Activated naive CD4-positive, alpha-beta T cell treated with anti-CD3 and anti-CD28 coated beads, Interleukin-2, amount 10 ng/mL, durations not matched to agents 7 days and 5 days (primary cell): ENCODE data around the gene DNAAF5.

Experiments used
- CTCF ChIA-PET: fragments of 350-600 bp; sonication (Branson Sonifier 250); formaldehyde crosslinking; loops from one replicate; lab custom pipeline; 2021; ENCODE audit warnings: antibody characterized with exemption; lab: Charles Lee
- DNase-seq: peaks from one replicate; pipeline ENCODE4 v3.0.0-alpha.2; 2020
- H3K27ac Mint-ChIP-seq: one replicate; pipeline ENCODE4 v1.8.0; 2021; ENCODE audit warnings: mild to moderate bottlenecking, moderate library complexity, mixed read lengths
- H3K27me3 Mint-ChIP-seq: one replicate; pipeline ENCODE4 v1.8.0; 2021; ENCODE audit warnings: mild to moderate bottlenecking, mixed read lengths
- H3K36me3 Mint-ChIP-seq: one replicate; pipeline ENCODE4 v1.8.0; 2021; ENCODE audit warnings: mixed read lengths
- H3K4me1 Mint-ChIP-seq: one replicate; pipeline ENCODE4 v1.8.0; 2021; ENCODE audit warnings: mixed read lengths
- H3K4me3 Mint-ChIP-seq: one replicate; pipeline ENCODE4 v1.8.0; 2021; ENCODE audit warnings: mild to moderate bottlenecking, moderate library complexity, mixed read lengths
- H3K9me3 Mint-ChIP-seq: one replicate; pipeline ENCODE4 v1.8.0; 2021; ENCODE audit warnings: mixed read lengths

DNAAF5 gene

DNA sequence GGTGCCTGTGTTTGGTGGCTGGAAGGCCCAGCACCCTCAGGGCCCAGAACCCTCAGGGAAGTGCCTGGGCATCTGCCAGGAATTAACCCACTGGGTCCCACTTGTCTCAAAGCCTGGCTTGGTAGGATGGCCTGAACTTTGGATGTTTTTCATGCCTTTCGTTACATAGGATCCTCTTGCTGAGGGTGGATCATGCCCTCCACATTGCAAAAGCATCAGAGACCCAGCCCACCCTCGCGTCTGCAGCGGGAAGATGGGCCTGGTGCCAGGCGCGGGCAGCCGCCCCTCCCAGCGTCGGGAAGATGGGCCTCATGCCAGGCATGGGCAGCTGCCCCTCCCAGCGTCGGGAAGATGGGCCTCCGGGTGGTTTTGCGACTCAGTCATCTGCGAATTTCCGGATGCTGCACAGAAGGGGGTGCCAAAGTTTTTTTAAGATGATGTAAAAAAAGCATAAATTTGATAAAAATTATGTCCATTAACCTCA, 52.5 kb downstream of the DNAAF5 start:
- H3K27ac Mint-ChIP-seq, result no peak overlapping the region
- CTCF ChIA-PET, result interaction anchor here (0.6 kb wide), 1 partner anchor 196 kb away, joined by 3 read pairs; no protein-coding TSS in a partner anchor
- H3K36me3 Mint-ChIP-seq, result peaks cover 25% of the 10 kb centered on the region
- no peaks in the 10 kb centered on the region for H3K9me3 Mint-ChIP-seq
- no peak for DNase-seq
- no peaks in the 10 kb centered on the region for H3K27me3 Mint-ChIP-seq
- no peaks in the 10 kb centered on the region for H3K4me1 Mint-ChIP-seq
- H3K4me3 Mint-ChIP-seq, result no peak overlapping the region

DNA sequence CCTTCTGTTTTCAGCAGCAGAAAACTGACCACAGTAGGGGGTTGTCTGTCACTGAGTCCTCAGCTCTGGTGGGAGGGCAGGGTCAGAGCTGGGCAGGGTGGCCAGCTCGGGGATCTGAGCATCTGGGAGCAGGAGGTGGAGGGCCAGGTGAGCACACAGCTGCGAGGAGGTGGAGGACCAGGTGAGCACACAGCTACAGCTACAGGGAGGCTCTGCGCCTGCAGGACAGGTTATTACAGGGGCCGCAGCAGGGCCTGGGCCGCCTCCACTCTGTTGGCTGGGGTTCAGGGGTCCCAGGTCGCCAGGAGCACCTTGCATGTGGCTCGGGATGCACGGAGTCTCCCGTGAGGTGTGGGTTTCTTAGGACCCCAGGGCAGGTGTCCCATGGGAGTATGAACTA, 53.0 kb downstream of the DNAAF5 start:
- H3K9me3 Mint-ChIP-seq, result no peaks in the 10 kb centered on the region
- H3K4me1 Mint-ChIP-seq, result no peaks in the 10 kb centered on the region
- no peaks in the 10 kb centered on the region for H3K27me3 Mint-ChIP-seq
- H3K27ac Mint-ChIP-seq, result no peak overlapping the region
- CTCF ChIA-PET, result interaction anchor here (0.6 kb wide), 1 partner anchor 196 kb away, joined by 3 read pairs; no protein-coding TSS in a partner anchor
- no peak overlapping the region for H3K4me3 Mint-ChIP-seq
- peaks cover 28% of the 10 kb centered on the region for H3K36me3 Mint-ChIP-seq
- DNase-seq, result no peak

DNA sequence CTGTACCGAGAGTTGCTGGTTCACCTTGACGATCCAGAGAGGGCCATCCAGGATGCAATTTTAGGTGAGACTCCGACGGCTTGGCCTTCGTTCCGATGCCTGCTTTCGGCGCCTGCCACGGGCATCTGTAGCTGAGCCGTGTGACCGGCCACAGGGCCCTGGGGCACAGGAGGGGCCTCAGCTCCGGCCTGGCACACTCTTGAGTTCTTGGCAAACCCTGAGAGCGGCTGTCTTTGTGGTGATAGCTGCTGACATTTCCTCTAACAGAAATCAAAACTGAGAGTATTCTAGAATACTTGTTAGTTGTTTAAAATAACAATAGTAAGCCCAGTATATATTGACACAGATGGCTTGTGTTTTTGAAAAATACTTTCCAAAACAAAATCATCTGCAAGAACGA, 53.6 kb downstream of the DNAAF5 start:
- H3K27ac Mint-ChIP-seq, result no peak overlapping the region
- H3K36me3 Mint-ChIP-seq, result peaks cover 34% of the 10 kb centered on the region
- H3K9me3 Mint-ChIP-seq, result no peaks in the 10 kb centered on the region
- peaks cover 2% of the 10 kb centered on the region for H3K4me1 Mint-ChIP-seq
- CTCF ChIA-PET, result no interaction called here
- no peaks in the 10 kb centered on the region for H3K27me3 Mint-ChIP-seq
- DNase-seq, result no peak
- H3K4me3 Mint-ChIP-seq, result no peak overlapping the region

DNA sequence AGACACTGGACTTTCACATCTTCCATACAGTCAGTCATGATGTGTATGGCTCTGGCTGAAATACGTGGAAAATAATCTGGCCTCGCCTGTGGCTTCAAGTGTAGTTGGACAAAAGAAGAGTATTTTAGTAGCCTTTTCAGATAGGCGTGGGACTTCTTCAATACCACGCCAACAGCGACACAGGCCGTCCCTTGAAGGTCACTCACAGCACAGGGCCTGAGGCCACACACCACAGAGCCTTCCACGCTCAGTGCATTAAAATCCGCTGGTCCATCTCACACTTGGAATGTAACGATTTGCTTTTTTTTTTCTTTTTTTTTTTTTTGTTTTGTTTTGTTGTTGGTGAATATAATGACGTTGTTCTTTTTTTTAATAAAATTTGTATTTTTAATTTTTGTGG, 54.0 kb downstream of the DNAAF5 start:
- Mint-ChIP-seq H3K4me3 (no peak overlapping the region), H3K4me1 (peaks cover 3% of the 10 kb centered on the region), H3K27ac (no peak overlapping the region), H3K27me3 (no peaks in the 10 kb centered on the region), H3K9me3 (no peaks in the 10 kb centered on the region), H3K36me3 (peaks cover 35% of the 10 kb centered on the region)
- CTCF ChIA-PET, result no interaction called here
- no peak for DNase-seq

DNA sequence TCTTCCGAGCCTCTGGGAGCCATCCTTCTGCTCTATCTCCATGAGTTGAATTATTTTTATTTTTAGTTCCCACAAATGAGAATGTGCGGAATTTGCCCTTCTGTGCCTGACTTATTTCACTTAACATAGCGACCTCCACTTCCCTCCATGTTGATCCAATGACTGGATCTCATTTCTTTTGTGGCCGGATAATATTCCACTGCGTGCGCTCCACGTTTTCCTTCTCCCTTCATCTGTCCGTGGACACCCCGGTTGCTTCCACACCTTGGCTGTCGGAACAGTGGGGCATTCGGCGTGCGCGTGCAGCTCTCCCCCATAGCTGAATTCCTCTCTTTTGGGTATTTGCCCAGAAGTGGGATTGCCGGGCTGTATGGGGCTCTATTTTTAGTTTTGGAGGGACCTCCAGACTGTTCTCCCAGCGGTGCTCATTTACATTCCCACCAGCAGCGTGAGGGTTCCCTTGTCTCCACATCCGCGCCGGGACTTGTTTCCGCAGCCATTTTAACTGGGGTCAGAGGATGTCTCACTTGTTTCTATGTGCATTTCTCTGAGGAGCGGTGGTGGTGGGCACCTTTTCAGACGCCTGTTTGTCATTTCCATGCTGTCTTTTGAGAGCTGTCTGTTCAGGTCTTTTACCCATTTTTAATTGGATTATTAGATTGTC, 54.8 kb downstream of the DNAAF5 start:
- CTCF ChIA-PET, result no interaction called here
- no peak for DNase-seq
- no peak overlapping the region for H3K27ac Mint-ChIP-seq

DNA sequence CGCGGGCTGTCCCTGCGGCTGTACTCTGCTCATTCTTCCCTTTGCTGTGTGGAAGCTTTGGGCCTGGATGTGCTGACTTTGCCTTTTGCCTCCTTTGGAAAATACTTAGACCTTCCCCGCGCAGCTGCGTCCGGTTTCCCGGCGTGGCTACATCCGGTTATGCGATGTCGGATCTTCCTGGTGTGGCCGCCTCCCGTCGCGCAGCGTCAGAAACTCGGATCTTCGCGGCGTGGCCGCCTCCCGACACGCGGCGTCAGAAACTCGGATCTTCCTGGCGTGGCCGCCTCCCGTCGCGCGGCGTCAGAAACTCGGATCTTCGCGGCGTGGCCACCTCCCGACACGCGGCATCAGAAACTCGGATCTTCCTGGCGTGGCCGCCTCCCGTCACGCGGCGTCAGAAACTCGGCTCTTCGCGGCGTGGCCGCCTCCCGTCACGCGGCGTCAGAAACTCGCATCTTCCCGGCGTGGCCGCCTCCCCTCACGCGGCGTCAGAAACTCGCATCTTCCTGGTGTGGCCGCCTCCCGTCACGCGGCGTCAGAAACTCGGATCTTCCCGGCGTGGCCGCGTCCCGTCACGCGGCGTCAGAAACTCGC, 55.5 kb downstream of the DNAAF5 start:
- H3K9me3 Mint-ChIP-seq, result no peaks in the 10 kb centered on the region
- no peak overlapping the region for H3K27ac Mint-ChIP-seq
- peaks cover 3% of the 10 kb centered on the region for H3K4me1 Mint-ChIP-seq
- no peak for DNase-seq
- H3K27me3 Mint-ChIP-seq, result no peaks in the 10 kb centered on the region
- peaks cover 35% of the 10 kb centered on the region for H3K36me3 Mint-ChIP-seq
- H3K4me3 Mint-ChIP-seq, result no peak overlapping the region
- CTCF ChIA-PET, result no interaction called here

More for the DNA sequence above, 54.8 kb downstream of the DNAAF5 start:
- no peak overlapping the region for H3K4me3 Mint-ChIP-seq
- H3K27me3 Mint-ChIP-seq, result no peaks in the 10 kb centered on the region
- peaks cover 3% of the 10 kb centered on the region for H3K4me1 Mint-ChIP-seq
- no peaks in the 10 kb centered on the region for H3K9me3 Mint-ChIP-seq
- peaks cover 35% of the 10 kb centered on the region for H3K36me3 Mint-ChIP-seq

DNA sequence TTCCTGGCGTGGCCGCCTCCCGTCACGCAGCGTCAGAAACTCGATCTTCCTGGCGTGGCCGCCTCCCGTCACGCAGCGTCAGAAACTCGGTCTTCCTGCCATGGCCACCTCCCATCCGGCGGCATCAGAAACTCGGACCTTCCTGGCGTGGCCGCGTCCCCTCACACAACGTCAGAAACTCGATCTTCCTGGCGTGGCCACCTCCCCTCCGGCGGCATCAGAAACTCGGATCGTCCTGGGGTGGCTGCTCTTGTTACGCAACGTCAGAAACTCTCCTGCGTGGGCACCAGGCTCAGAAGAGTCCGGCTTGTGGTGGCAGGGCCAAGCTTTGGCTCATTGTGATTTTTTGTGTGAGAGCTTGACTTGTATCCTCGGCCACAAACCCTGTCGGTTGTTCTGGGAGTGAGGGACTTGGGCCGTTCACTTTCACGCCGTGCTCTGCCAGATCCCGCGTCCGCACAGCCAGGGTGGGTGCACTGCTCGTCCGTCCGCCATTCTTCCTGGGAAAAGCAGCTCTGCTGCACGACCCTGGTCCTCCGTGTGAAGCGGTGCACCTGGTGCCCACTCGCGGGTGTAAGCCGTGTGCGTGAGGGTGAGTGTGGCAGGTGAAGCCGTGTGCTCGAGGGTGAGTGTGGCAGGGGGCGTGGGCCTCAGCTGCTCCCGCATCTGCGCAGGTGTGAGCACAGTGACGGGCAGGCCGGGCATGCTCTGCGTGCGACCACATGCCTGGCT, 56.4 kb downstream of the DNAAF5 start:
- DNase-seq, result no peak
- Mint-ChIP-seq H3K27ac (no peak overlapping the region), H3K4me1 (peaks cover 3% of the 10 kb centered on the region), H3K4me3 (no peak overlapping the region), H3K36me3 (peaks cover 34% of the 10 kb centered on the region), H3K27me3 (no peaks in the 10 kb centered on the region), H3K9me3 (no peaks in the 10 kb centered on the region)
- CTCF ChIA-PET, result interaction anchor here (1.4 to 8.6 kb wide), 2 partner anchors 9 to 90 kb away, joined by 3 to 89 read pairs; no protein-coding TSS in a partner anchor

DNA sequence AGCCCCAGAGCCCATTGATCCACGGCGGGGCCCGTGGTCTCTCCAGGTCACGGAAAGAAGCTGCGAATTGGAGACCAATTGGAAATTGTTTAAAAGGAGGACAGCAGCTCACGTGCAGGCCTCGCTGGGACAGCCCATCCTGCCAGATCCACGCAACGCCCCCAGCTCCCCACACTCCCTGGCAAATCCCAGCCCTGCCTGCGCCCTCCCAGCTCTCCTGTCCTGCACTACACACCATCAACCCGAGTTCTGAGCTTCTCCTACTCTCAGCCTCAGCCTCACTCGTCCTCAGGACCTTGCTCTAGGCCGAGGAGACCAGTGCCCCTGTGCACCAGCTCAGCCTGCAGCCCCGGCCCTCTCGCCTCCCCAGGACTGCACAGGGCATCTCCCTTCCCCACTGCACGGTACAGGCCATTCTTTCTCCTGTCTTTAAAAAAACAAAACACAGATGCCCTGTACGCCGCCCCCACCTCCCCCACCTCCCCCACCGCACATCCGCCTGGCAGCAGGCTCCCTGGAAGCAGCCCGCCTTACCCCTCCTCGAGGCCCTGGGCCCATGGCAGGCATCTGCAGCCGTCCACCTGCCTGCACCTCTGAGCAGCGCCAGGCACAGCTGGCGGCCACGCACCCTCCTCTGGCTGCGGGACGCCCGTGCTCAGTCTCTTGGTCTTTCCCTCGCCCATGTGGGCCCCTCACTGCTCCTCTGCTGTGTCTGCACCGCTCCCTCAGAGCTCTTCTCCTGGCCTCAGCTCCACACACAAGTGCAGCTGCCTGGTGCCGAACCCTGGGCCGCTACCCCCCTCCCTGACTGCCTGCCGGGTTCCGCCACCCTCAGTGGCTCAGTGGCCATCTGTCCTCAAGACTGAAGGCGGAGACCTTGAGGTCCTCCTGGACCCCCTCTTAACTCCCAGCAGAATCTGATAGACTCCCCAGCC, 57.3 kb downstream of the DNAAF5 start:
- peaks cover 2% of the 10 kb centered on the region for H3K9me3 Mint-ChIP-seq
- peaks cover 40% of the 10 kb centered on the region for H3K36me3 Mint-ChIP-seq
- DNase-seq, result no peak
- no peak overlapping the region for H3K27ac Mint-ChIP-seq
- peaks cover 3% of the 10 kb centered on the region for H3K4me1 Mint-ChIP-seq
- H3K27me3 Mint-ChIP-seq, result no peaks in the 10 kb centered on the region
- H3K4me3 Mint-ChIP-seq, result no peak overlapping the region
- CTCF ChIA-PET, result interaction anchor here (1.4 to 8.6 kb wide), 2 partner anchors 10 to 89 kb away, joined by 3 to 89 read pairs; no protein-coding TSS in a partner anchor

DNA sequence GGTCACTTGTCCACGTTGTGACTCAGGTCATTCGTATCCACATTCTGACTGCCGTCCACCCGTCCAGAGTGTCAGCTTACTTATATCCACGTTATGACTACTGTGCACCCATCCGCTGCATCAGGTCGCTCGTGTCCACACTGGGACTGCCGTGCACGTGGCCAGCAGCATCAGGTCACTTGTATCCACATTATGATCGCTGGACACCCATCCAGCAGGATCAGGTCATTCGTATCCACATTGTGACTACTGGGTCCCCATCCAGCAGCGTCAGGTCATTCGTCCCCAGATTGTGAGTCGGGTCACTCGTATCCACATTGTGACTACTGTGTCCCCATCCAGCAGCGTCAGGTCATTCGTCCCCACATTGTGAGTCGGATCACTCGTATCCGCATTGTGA, 58.5 kb downstream of the DNAAF5 start:
- Mint-ChIP-seq H3K27ac (no peak overlapping the region), H3K4me3 (no peak overlapping the region), H3K27me3 (no peaks in the 10 kb centered on the region), H3K36me3 (peaks cover 47% of the 10 kb centered on the region), H3K9me3 (peaks cover 6% of the 10 kb centered on the region), H3K4me1 (peaks cover 3% of the 10 kb centered on the region)
- CTCF ChIA-PET, result interaction anchor here (8.6 kb wide), 1 partner anchor 88 kb away, joined by 89 read pairs; no protein-coding TSS in a partner anchor
- DNase-seq, result no peak

DNA sequence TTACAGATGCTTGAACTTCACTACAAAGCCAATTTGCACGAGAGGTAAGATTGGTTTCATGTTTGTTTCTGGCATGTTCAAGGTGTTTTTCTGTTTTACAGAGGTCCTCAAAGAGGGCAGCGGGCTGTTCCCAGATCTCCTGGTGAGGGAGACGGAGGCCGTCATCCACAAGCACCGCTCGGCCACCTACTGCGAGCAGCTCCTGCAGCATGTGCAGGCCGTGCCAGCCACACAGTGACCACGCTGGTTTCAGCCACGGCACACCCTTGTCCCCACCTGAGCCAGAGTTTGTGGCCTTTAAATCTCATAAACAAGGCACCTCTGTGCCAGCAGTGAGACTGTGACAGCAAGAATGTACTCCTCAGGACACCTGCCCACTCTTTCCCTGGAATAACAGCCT, 58.9 kb downstream of the DNAAF5 start:
- H3K27me3 Mint-ChIP-seq, result no peaks in the 10 kb centered on the region
- H3K4me3 Mint-ChIP-seq, result no peak overlapping the region
- CTCF ChIA-PET, result interaction anchor here (8.6 kb wide), 1 partner anchor 87 kb away, joined by 89 read pairs; no protein-coding TSS in a partner anchor
- peaks cover 3% of the 10 kb centered on the region for H3K4me1 Mint-ChIP-seq
- H3K9me3 Mint-ChIP-seq, result peaks cover 6% of the 10 kb centered on the region
- peaks cover 47% of the 10 kb centered on the region for H3K36me3 Mint-ChIP-seq
- no peak for DNase-seq
- no peak overlapping the region for H3K27ac Mint-ChIP-seq

DNA sequence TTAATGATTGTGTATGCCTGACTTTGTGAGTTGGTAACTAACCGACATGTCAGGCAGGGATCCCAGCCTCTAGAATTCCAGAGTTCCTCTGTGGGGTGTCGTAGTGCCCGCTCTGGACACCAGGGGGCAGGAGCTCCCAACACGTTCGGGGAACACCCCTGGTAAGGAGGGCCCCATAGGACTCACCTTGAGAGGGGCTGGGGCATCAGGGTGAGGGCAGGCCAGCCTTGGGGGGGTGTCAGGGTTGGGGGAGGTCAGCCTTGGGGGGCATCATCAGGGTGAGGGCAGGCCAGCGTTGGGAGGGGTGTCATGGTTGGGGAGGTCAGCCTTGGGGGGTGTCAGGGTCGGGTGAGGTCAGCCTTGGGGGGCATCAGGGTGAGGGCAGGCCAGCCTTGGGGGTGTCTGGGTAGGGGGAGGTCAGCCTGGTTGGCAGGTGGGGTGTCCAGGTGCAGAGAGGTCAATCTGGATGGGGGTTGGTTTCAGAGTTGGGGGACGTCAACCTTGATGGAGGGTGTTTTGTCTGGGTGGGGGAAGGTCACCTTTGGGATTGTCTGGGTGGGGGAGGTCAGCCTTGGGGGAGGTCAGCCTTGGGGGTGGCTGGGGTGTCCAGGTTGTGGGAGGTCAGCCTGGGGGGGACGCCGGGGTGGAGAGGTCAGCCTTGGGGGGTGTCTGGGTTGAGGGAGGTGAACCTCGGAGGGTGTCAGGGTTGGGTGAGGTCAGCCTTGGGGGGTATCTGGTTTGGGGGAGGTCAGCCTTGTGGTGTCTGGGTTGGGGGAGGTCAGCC, 60.2 kb downstream of the DNAAF5 start:
- peak; percentile 80 for DNase-seq
- CTCF ChIA-PET, result interaction anchor here (1.0 to 8.6 kb wide), 3 partner anchors 32 to 86 kb away, joined by 3 to 89 read pairs (median 7); partner anchors contain the start of gene SUN1
- Mint-ChIP-seq H3K27ac (no peak overlapping the region), H3K4me1 (peaks cover 3% of the 10 kb centered on the region), H3K27me3 (no peaks in the 10 kb centered on the region), H3K9me3 (peaks cover 6% of the 10 kb centered on the region), H3K36me3 (peaks cover 40% of the 10 kb centered on the region), H3K4me3 (no peak overlapping the region)

DNA sequence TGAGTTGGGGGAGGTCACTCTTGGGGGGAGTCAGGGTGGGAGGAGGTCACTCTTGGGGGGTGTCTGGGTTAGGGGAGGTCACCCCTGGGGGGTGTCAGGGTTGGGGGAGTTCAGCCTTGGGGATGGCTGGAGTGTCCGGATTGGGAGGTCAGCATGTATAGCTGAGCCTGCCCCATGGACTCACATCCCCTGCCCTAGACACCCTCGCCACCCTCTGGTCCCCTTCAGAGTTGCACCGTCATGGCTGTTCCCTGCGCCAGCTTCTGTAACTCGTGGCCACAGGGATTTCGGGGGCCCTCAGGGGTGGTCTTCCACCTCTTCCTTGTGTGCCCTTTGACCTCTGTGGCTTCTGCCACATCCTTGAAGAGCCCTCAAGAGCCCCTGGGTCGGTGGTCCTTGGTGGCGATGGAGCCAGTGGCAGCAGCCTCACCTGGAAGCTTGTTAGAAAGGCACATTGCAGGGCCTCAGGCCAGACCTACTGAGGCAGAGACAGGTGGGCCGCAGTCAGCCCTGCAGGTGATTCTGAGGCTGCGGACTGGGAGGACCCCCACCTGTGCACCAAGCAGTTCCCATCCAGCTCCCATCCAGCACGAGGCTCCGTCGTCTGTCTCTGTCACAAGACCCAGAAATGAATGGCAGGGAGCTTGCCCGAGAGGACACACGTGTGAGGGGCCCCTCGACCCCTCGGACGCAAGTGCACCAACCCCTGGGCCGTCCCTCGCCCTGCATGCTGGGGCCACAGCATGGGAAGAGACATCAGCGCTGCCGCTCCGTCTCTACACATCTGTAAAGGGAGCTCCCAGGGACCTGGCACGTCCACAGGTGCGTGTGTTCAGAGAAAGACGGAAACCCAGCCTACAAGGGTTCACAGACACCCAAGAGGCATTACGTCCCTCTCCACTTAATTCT, 61.1 kb downstream of the DNAAF5 start:
- CTCF ChIA-PET, result interaction anchor here (0.9 to 8.6 kb wide), 4 partner anchors 13 to 85 kb away, joined by 3 to 89 read pairs (median 5); partner anchors contain the start of gene SUN1
- DNase-seq, result no peak
- Mint-ChIP-seq H3K27me3 (no peaks in the 10 kb centered on the region), H3K27ac (peak overlapping the region; percentile 45), H3K4me1 (peaks cover 3% of the 10 kb centered on the region), H3K36me3 (peaks cover 34% of the 10 kb centered on the region), H3K4me3 (no peak overlapping the region), H3K9me3 (peaks cover 6% of the 10 kb centered on the region)
